Keratinocyte (primary cell): Measurements from ENCODE around the gene MTCP1. TPM values are rescaled to one million over a fixed set of nuclear protein-coding genes. Genes with fewer than 3 reads are reported as not detected.
A peak's percentile ranks its signal among the peaks of the same experiment; 100 is the strongest.

ENCODE experiments used
- DNase-seq: peaks from one replicate; pipeline ENCODE4 v3.0.0-alpha.2; 2011; ENCODE audit warnings: low read depth, missing footprints, low spot score
- FAIRE-seq: peaks from 2 replicates; lab custom pipeline; 2011; peaks lifted over from hg19 to GRCh38; lab: Jason Lieb, UNC
- H2AFZ ChIP-seq: 2 replicates; pipeline ENCODE4 v1.6.0; 2012; ENCODE audit warnings: low read length, control low read depth, inconsistent platforms; ENCODE audit not compliant: control insufficient read depth
- H3K27ac ChIP-seq: 2 replicates; pipeline ENCODE4 v1.5.1; 2011; ENCODE audit warnings: low read length; ENCODE audit not compliant: control insufficient read depth, insufficient read depth
- H3K27me3 ChIP-seq: 3 replicates; pipeline ENCODE4 v1.6.0; 2011; ENCODE audit warnings: low read length; ENCODE audit not compliant: control insufficient read depth, insufficient read depth; ENCODE audit errors: extremely low read depth
- H3K36me3 ChIP-seq, 2 experiments: 2 replicates in 1 of 2; 3 replicates in 1 of 2; pipeline ENCODE4 v1.5.1; 2011; ENCODE audit warnings: low read length in 2 of 2, mild to moderate bottlenecking in 1 of 2; ENCODE audit not compliant: control insufficient read depth in 2 of 2, insufficient read depth in 2 of 2; ENCODE audit errors: extremely low read depth in 1 of 2
- H3K4me1 ChIP-seq: 3 replicates; pipeline ENCODE4 v1.5.1; 2011; ENCODE audit warnings: low read length; ENCODE audit not compliant: control insufficient read depth, insufficient read depth; ENCODE audit errors: extremely low read depth
- H3K4me2 ChIP-seq: 3 replicates; pipeline ENCODE4 v1.6.0; 2011; ENCODE audit warnings: low read depth, low read length; ENCODE audit not compliant: control insufficient read depth, insufficient read depth; ENCODE audit errors: extremely low read depth
- H3K4me3 ChIP-seq, 3 experiments: fragments of 200-600 bp in 1 of 3; sonication (generic) in 1 of 3; 2 replicates in 2 of 3; 3 replicates in 1 of 3; pipeline ENCODE4 v1.5.1; 2011 to 2016; ENCODE audit warnings: low read length in 3 of 3, mild to moderate bottlenecking in 3 of 3, control low read depth in 2 of 3, inconsistent platforms in 1 of 3, low read depth in 1 of 3, mixed read lengths in 1 of 3, mixed run types in 1 of 3, moderate library complexity in 1 of 3; ENCODE audit not compliant: control insufficient read depth in 2 of 3, insufficient read depth in 2 of 3; ENCODE audit errors: extremely low read depth in 1 of 3
- H3K79me2 ChIP-seq: 2 replicates; pipeline ENCODE4 v1.6.0; 2012; ENCODE audit warnings: low read length; ENCODE audit not compliant: control insufficient read depth, insufficient read depth
- H3K9ac ChIP-seq: 3 replicates; pipeline ENCODE4 v1.6.0; 2011; ENCODE audit warnings: low read length; ENCODE audit not compliant: control insufficient read depth, insufficient read depth; ENCODE audit errors: extremely low read depth
- H3K9me1 ChIP-seq: 3 replicates; pipeline ENCODE4 v1.6.0; 2011; ENCODE audit warnings: low read length; ENCODE audit not compliant: control insufficient read depth, insufficient read depth; ENCODE audit errors: extremely low read depth
- H3K9me3 ChIP-seq: 2 replicates; pipeline ENCODE4 v1.5.1; 2012; ENCODE audit warnings: low read depth, low read length; ENCODE audit not compliant: control insufficient read depth
- H4K20me1 ChIP-seq: 3 replicates; pipeline ENCODE4 v1.6.0; 2011; ENCODE audit warnings: low read length; ENCODE audit not compliant: control insufficient read depth, insufficient read depth; ENCODE audit errors: extremely low read depth
- CTCF ChIP-seq, 3 experiments: IDR thresholded peaks in 1 of 3; conservative IDR thresholded peaks in 1 of 3; optimal IDR thresholded peaks in 1 of 3; 2 replicates in 2 of 3; 3 replicates in 1 of 3; pipeline versions ENCODE3 to v1.5.1; 2011; ENCODE audit warnings: low read length in 3 of 3, mild to moderate bottlenecking in 3 of 3, moderate library complexity in 2 of 3, control low read depth in 1 of 3, inconsistent platforms in 1 of 3; ENCODE audit not compliant: insufficient read depth in 2 of 3; ENCODE audit errors: extremely low read depth in 1 of 3
- EZH2 ChIP-seq: IDR thresholded peaks from one replicate; pipeline ENCODE4 v1.6.1; 2012; ENCODE audit warnings: inconsistent platforms, mild to moderate bottlenecking, low read length, moderate library complexity
- dilution Hi-C: fragments of 300-500 bp; cut with MboI; formaldehyde crosslinking; loops from one replicate; pipeline ENCODE4 v1.7.0; 2020; ENCODE audit warnings: low sequenced_read_pairs; ENCODE audit not compliant: extremely low pct_ligation_motif_present
- polyA plus RNA-seq, 5 experiments: library from polyadenylated mRNA; depleted of rRNA in 3 of 5; stranded (reverse) in 3 of 5; stranded (forward) in 1 of 5; unstranded in 1 of 5; fragments of >200 nt; gene quantifications; 1 replicate in 1 of 5; 2 replicates in 3 of 5; 3 replicates in 1 of 5; pipeline versions ENCODE4 v1.2.1 to v1.2.3, GENCODE V29; 2011 to 2012; ENCODE audit warnings: missing spikeins in 2 of 5, low read depth in 1 of 5, low replicate concordance in 1 of 5

MTCP1 gene
- polyA plus RNA-seq, 1 donor (not counting 4 experiments of a cell fraction or from before 2014, with no cell fraction given): 20.2 TPM

- Histone ChIP-seq H3K9me3 (no peaks in the 10 kb centered on the region), H3K36me3 (peaks cover 0 to 3% of the 10 kb centered on the region in 2 experiments), H3K4me3 (no peak overlapping the region), H2AFZ (no peak overlapping the region), H3K79me2 (no peaks in the 10 kb centered on the region), H3K4me1 (no peaks in the 10 kb centered on the region), H3K27ac (no peak overlapping the region), H3K4me2 (no peak overlapping the region), H3K9me1 (no peaks in the 10 kb centered on the region), H4K20me1 (no peaks in the 10 kb centered on the region), H3K27me3 (no peaks in the 10 kb centered on the region), H3K9ac (no peak overlapping the region)
- FAIRE-seq (no peak), DNase-seq (no peak)
- dilution Hi-C loops: no loop called here
- peak; percentile 26 to 49 (median 48) for TF ChIP-seq CTCF (optimal IDR thresholded peaks at IDR 0.05 in 1 of 3, IDR thresholded peaks at IDR 0.05 in 1 of 3, conservative IDR thresholded peaks at IDR 0.05 in 1 of 3; ENCODE audit: extremely low read depth in 1 of 3, insufficient read depth in 2 of 3, low read length in 3 of 3)
- no peak for TF ChIP-seq EZH2
Observed at GRCh38 chrX:155086202-155086840, 15.4 kb upstream of the MTCP1 start.

DNA sequence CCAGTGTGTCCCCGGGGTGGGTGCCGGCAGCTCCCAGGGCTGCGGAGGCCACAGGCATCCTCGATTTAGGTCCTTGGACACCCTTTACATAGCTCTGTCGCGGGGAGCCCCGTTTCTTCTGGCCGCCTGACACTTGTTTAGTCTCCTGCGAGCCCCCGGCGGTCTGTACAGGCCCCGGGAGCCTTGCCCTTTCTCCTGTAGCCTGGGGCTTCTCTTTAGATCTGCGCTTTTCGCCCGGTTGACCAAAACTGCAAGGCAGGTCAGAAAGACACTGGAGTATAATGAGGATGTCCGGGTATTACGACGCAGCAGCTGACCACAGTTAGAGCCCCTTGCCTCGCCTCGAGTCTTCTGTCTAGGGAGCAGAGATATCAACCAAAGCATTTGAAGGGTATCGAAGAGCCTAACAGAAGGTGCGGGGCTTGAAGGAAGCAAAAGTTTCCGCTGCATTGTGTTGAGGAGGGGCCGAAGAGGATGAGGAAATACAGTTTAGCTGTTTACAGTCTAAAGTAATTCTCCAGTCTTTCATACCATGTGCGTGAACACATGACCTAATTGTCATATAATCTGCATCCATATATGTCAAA is 851 bp upstream of the MTCP1 start:
- dilution Hi-C loops: no loop called here

More for the DNA sequence above, 851 bp upstream of the MTCP1 start:
- H3K27ac ChIP-seq: peak overlapping the region; percentile 71
- peak overlapping the region; percentile 82 for H3K4me2 ChIP-seq
- peaks cover 2 to 4% of the 10 kb centered on the region in 2 experiments for H3K36me3 ChIP-seq
- H3K9me3 ChIP-seq: no peaks in the 10 kb centered on the region
- H2AFZ ChIP-seq: peak overlapping the region; percentile 86
- TF ChIP-seq CTCF (optimal IDR thresholded peaks at IDR 0.05 in 1 of 3, IDR thresholded peaks at IDR 0.05 in 1 of 3, conservative IDR thresholded peaks at IDR 0.05 in 1 of 3; ENCODE audit: extremely low read depth in 1 of 3, insufficient read depth in 2 of 3, low read length in 3 of 3) (no peak), EZH2 (no peak)
- peaks cover 28% of the 10 kb centered on the region for H3K79me2 ChIP-seq
- H3K27me3 ChIP-seq: no peaks in the 10 kb centered on the region
- H4K20me1 ChIP-seq: no peaks in the 10 kb centered on the region
- no peak for DNase-seq
- H3K9ac ChIP-seq: peak overlapping the region; percentile 88
- H3K4me1 ChIP-seq: peaks cover 4% of the 10 kb centered on the region
- no peak for FAIRE-seq
- H3K4me3 ChIP-seq: peak overlapping the region; percentile 53 to 85 (median 78)
- H3K9me1 ChIP-seq: no peaks in the 10 kb centered on the region
